ENCODE measurements around the gene ZNF608. TPM values are rescaled to one million over a fixed set of nuclear protein-coding genes. Genes with fewer than 3 reads are reported as not detected.

Gene ZNF608
- total and polyA plus RNA-seq, 3 experiments from 2014 or later: not detected

GRCh38 chr5:124737651-124738050 is 8.8 kb downstream of the ZNF608 start:
- H3K4me1 ChIP-seq (ENCODE audit: insufficient read depth, low read length): no peaks in the 10 kb centered on the region
- Mint-ChIP-seq H3K4me3 (no peak overlapping the region), H3K9me3 (peaks cover 0 to 4% (median 0%) of the 10 kb centered on the region in 5 donors), H3K27ac (no peak overlapping the region), H3K27me3 (peaks cover 7 to 11% of the 10 kb centered on the region in 2 donors), H3K4me1 (no peaks in the 10 kb centered on the region), H3K36me3 (no peaks in the 10 kb centered on the region)
- ChIA-PET CTCF (no interaction called here), POLR2A (no interaction called here)
- no peaks in the 10 kb centered on the region for H3K9me3 ChIP-seq (ENCODE audit: low read length)
- no peak overlapping the region for H3K27ac ChIP-seq (ENCODE audit: low read depth, low read length)
- no peak for DNase-seq
- H3K27me3 ChIP-seq (ENCODE audit: insufficient read depth, low read length, poor library complexity, severe bottlenecking): no peaks in the 10 kb centered on the region
- no peaks in the 10 kb centered on the region for H3K36me3 ChIP-seq (ENCODE audit: insufficient read depth, low read length)
- H3K4me3 ChIP-seq (ENCODE audit: low read length): no peak overlapping the region

- H3K4me1 ChIP-seq (ENCODE audit: insufficient read depth, low read length): no peaks in the 10 kb centered on the region
- POLR2A ChIA-PET: no interaction called here
- Mint-ChIP-seq H3K36me3 (peaks cover 0 to 3% (median 0%) of the 10 kb centered on the region in 3 donors), H3K4me1 (no peaks in the 10 kb centered on the region), H3K9me3 (peaks cover 0 to 4% (median 0%) of the 10 kb centered on the region in 5 donors), H3K27me3 (peaks cover 7 to 11% of the 10 kb centered on the region in 2 donors), H3K27ac (no peak overlapping the region), H3K4me3 (no peak overlapping the region)
- no peaks in the 10 kb centered on the region for H3K9me3 ChIP-seq (ENCODE audit: low read length)
- DNase-seq: no peak
- H3K27me3 ChIP-seq (ENCODE audit: insufficient read depth, low read length, poor library complexity, severe bottlenecking): no peaks in the 10 kb centered on the region
- no peak overlapping the region for H3K27ac ChIP-seq (ENCODE audit: low read depth, low read length)
- CTCF ChIA-PET: no interaction called here
- no peak overlapping the region for H3K4me3 ChIP-seq (ENCODE audit: low read length)
- H3K36me3 ChIP-seq (ENCODE audit: insufficient read depth, low read length): no peaks in the 10 kb centered on the region
Observed at GRCh38 chr5:124736805-124737188, 9.6 kb downstream of the ZNF608 start.

DNA sequence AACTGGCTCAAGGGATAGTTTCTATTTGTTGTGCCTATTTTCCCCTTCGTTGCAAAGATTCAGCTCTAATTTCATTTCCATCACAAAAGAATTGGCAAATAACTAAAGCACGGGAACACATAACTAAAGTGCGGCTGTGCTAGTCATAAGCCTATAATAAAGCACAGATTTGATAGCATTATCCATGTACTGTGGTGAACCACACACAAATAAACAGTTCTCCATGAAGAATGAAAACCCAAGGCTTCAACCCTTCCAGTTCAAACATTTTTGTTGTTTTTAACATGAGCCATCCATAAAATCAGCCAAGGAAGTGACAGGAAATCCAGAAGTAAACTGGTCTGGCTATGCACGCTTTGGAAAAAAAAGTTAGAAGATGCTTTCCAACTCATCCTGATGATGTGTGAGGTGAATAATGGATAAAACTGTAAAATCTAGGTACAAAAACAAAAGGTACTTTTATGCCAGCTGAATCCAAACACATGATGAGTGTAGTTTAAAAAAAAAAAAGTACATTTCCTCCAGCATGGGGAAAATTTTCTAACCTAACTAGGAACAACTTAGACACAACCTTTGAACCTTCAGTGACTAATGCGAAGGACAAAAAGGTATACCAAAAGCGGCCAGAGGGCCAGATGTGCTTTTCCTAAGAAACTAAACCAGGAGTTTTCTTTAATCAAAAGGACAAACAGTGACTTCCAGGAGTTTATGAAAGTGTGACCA is 10.2 kb downstream of the ZNF608 start:
- H3K4me1 Mint-ChIP-seq: no peaks in the 10 kb centered on the region
- H3K36me3 Mint-ChIP-seq: peaks cover 0 to 3% (median 0%) of the 10 kb centered on the region in 3 donors
- Histone ChIP-seq H3K4me3 (ENCODE audit: low read length) (no peak overlapping the region), H3K27me3 (ENCODE audit: insufficient read depth, low read length, poor library complexity, severe bottlenecking) (no peaks in the 10 kb centered on the region), H3K4me1 (ENCODE audit: insufficient read depth, low read length) (no peaks in the 10 kb centered on the region), H3K36me3 (ENCODE audit: insufficient read depth, low read length) (no peaks in the 10 kb centered on the region), H3K9me3 (ENCODE audit: low read length) (no peaks in the 10 kb centered on the region), H3K27ac (ENCODE audit: low read depth, low read length) (no peak overlapping the region)
- ChIA-PET POLR2A (no interaction called here), CTCF (no interaction called here)
- no peak overlapping the region for H3K4me3 Mint-ChIP-seq
- peaks cover 0 to 3% (median 0%) of the 10 kb centered on the region in 5 donors for H3K9me3 Mint-ChIP-seq
- H3K27me3 Mint-ChIP-seq: peaks cover 6% of the 10 kb centered on the region in 2 donors
- H3K27ac Mint-ChIP-seq: no peak overlapping the region
- no peak for DNase-seq

DNA sequence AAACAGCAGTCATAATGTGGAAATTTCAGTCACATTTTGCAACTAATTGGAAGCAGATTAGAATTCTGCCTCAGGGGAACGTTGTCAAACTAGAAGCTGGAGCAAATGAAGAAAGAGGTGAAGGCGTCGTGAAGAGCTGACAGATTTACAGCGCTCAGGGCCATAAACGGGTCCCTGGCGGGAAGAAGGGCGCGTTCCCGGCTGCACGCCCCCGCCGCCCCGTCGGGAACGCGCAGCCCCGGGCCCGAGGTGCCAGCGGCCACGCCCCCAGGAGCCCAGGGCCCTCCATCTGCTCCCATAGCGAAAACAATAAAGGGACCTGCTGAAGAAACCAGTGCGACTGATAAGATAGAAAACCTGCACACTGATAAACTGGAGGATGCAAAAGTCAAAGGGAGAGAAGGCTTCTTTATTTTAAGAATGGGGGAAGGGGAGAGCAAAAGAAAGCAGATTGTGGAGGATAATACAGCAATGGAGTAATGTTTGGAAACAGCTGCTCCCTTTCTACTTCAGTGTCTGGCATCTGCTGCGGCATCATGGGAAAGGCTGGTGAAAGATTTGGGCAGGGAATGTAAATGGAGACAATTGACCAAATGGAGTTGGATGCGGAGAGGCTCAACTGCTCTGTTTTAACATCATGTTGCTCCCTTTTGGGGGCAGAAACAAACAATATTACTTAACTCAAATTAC is 11.1 kb downstream of the ZNF608 start:
- H3K4me3 ChIP-seq (ENCODE audit: low read length): no peak overlapping the region
- peaks cover 0 to 3% (median 0%) of the 10 kb centered on the region in 5 donors for H3K9me3 Mint-ChIP-seq
- H3K27ac Mint-ChIP-seq: peak overlapping the region in 1 of 8 donors; percentile 56
- ChIA-PET CTCF (no interaction called here), POLR2A (no interaction called here)
- H3K4me1 Mint-ChIP-seq: no peaks in the 10 kb centered on the region
- H3K27me3 Mint-ChIP-seq: peaks cover 2 to 6% of the 10 kb centered on the region in 2 donors
- no peak for DNase-seq
- no peak overlapping the region for H3K27ac ChIP-seq (ENCODE audit: low read depth, low read length)
- no peaks in the 10 kb centered on the region for H3K36me3 ChIP-seq (ENCODE audit: insufficient read depth, low read length)
- peaks cover 0 to 3% (median 0%) of the 10 kb centered on the region in 3 donors for H3K36me3 Mint-ChIP-seq
- H3K27me3 ChIP-seq (ENCODE audit: insufficient read depth, low read length, poor library complexity, severe bottlenecking): no peaks in the 10 kb centered on the region
- no peaks in the 10 kb centered on the region for H3K9me3 ChIP-seq (ENCODE audit: low read length)
- H3K4me1 ChIP-seq (ENCODE audit: insufficient read depth, low read length): no peaks in the 10 kb centered on the region
- no peak overlapping the region for H3K4me3 Mint-ChIP-seq

DNA sequence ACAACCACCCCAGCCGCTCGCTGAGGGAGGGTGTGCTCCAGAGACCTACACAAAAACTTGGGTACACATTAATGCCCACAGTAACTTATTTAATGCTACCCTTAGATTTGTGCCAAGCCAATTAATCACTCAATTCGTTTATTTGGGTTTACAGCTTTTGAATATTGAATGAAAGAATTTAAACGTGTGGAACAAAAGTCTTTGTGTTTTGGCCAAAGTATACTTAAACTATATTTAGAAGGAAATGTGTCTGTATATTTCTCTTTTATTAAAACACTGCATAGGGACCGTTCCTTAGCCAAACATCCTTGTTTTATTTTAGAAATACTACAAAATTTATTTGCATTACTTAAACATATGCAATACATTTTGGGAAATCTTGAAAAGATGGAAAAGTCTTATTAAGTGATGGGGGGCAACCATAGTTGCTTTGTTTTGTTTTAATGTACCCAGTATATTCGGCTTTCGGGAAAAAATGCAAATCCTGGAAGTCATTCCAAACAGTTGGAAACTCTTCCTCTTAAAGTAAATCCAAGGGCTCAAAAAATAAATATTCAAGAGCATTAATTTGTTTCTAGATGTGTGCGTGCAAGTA is 11.8 kb downstream of the ZNF608 start:
- H3K4me1 Mint-ChIP-seq: no peaks in the 10 kb centered on the region
- H3K27me3 Mint-ChIP-seq: peaks cover 2 to 6% of the 10 kb centered on the region in 2 donors
- Histone ChIP-seq H3K4me1 (ENCODE audit: insufficient read depth, low read length) (no peaks in the 10 kb centered on the region), H3K36me3 (ENCODE audit: insufficient read depth, low read length) (no peaks in the 10 kb centered on the region), H3K27ac (ENCODE audit: low read depth, low read length) (no peak overlapping the region), H3K4me3 (ENCODE audit: low read length) (no peak overlapping the region), H3K9me3 (ENCODE audit: low read length) (no peaks in the 10 kb centered on the region), H3K27me3 (ENCODE audit: insufficient read depth, low read length, poor library complexity, severe bottlenecking) (no peaks in the 10 kb centered on the region)
- H3K4me3 Mint-ChIP-seq: no peak overlapping the region
- ChIA-PET CTCF (no interaction called here), POLR2A (no interaction called here)
- peaks cover 0 to 3% (median 0%) of the 10 kb centered on the region in 3 donors for H3K36me3 Mint-ChIP-seq
- H3K9me3 Mint-ChIP-seq: peaks cover 0 to 3% (median 0%) of the 10 kb centered on the region in 5 donors
- peak overlapping the region in 1 of 8 donors; percentile 56 for H3K27ac Mint-ChIP-seq
- no peak for DNase-seq

DNA sequence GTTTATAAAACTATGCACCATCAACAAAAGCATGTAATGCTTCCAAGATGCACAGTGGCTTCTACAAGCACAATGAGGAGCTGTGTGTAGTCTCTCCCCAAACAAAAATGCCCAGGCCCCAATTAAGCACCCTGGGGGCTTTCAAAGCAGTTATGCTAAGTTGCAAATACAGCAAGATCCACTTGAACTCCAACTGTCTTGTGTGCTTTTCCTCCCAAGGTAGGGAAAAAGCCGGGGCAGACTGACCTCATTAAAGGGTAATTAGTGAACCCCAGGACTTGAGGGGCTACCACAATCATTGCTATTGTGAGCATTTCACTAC is 13.1 kb downstream of the ZNF608 start:
- Histone ChIP-seq H3K4me3 (ENCODE audit: low read length) (no peak overlapping the region), H3K4me1 (ENCODE audit: insufficient read depth, low read length) (no peaks in the 10 kb centered on the region), H3K36me3 (ENCODE audit: insufficient read depth, low read length) (no peaks in the 10 kb centered on the region), H3K27me3 (ENCODE audit: insufficient read depth, low read length, poor library complexity, severe bottlenecking) (no peaks in the 10 kb centered on the region), H3K27ac (ENCODE audit: low read depth, low read length) (no peak overlapping the region), H3K9me3 (ENCODE audit: low read length) (no peaks in the 10 kb centered on the region)
- DNase-seq: no peak
- H3K27me3 Mint-ChIP-seq: peaks cover 0 to 6% of the 10 kb centered on the region in 2 donors
- no peak overlapping the region for H3K27ac Mint-ChIP-seq
- ChIA-PET POLR2A (no interaction called here), CTCF (no interaction called here)
- H3K4me1 Mint-ChIP-seq: no peaks in the 10 kb centered on the region
- H3K4me3 Mint-ChIP-seq: no peak overlapping the region
- H3K9me3 Mint-ChIP-seq: peaks cover 0 to 3% (median 0%) of the 10 kb centered on the region in 5 donors
- H3K36me3 Mint-ChIP-seq: peaks cover 0 to 3% (median 0%) of the 10 kb centered on the region in 3 donors

- Histone ChIP-seq H3K36me3 (ENCODE audit: insufficient read depth, low read length) (no peaks in the 10 kb centered on the region), H3K4me1 (ENCODE audit: insufficient read depth, low read length) (no peaks in the 10 kb centered on the region), H3K27me3 (ENCODE audit: insufficient read depth, low read length, poor library complexity, severe bottlenecking) (no peaks in the 10 kb centered on the region), H3K27ac (ENCODE audit: low read depth, low read length) (no peak overlapping the region), H3K9me3 (ENCODE audit: low read length) (no peaks in the 10 kb centered on the region), H3K4me3 (ENCODE audit: low read length) (no peak overlapping the region)
- no peak overlapping the region for H3K4me3 Mint-ChIP-seq
- peaks cover 0 to 3% (median 0%) of the 10 kb centered on the region in 5 donors for H3K9me3 Mint-ChIP-seq
- POLR2A ChIA-PET: no interaction called here
- peaks cover 0 to 6% of the 10 kb centered on the region in 2 donors for H3K27me3 Mint-ChIP-seq
- no peak for DNase-seq
- peaks cover 0 to 3% (median 0%) of the 10 kb centered on the region in 3 donors for H3K36me3 Mint-ChIP-seq
- no peak overlapping the region for H3K27ac Mint-ChIP-seq
- CTCF ChIA-PET: no interaction called here
- no peaks in the 10 kb centered on the region for H3K4me1 Mint-ChIP-seq
Observed at GRCh38 chr5:124732428-124733328, 13.8 kb downstream of the ZNF608 start.

Measured in CD8-positive, alpha-beta memory T cell (primary cell).